Testis (tissue), 2 donors: Measurements from ENCODE around the gene NIN.

ENCODE experiments used
- POLR2A ChIP-seq: fragments of 450-650 bp; IDR thresholded peaks from one replicate; pipeline ENCODE4 v1.6.1; 2017; ENCODE audit warnings: antibody characterized with exemption, mild to moderate bottlenecking, moderate library complexity
- TF ChIP-seq, protein P1 (sequence below), 3 experiments: fragments of 450-650 bp in 2 of 3; fragments of 200-600 bp in 1 of 3; sonication (generic) in 1 of 3; IDR thresholded peaks; one replicate each; pipeline ENCODE4 v1.5.1; 2016 to 2019; ENCODE audit warnings: antibody characterized with exemption in 3 of 3, mild to moderate bottlenecking in 2 of 3, moderate library complexity in 1 of 3

DNA sequence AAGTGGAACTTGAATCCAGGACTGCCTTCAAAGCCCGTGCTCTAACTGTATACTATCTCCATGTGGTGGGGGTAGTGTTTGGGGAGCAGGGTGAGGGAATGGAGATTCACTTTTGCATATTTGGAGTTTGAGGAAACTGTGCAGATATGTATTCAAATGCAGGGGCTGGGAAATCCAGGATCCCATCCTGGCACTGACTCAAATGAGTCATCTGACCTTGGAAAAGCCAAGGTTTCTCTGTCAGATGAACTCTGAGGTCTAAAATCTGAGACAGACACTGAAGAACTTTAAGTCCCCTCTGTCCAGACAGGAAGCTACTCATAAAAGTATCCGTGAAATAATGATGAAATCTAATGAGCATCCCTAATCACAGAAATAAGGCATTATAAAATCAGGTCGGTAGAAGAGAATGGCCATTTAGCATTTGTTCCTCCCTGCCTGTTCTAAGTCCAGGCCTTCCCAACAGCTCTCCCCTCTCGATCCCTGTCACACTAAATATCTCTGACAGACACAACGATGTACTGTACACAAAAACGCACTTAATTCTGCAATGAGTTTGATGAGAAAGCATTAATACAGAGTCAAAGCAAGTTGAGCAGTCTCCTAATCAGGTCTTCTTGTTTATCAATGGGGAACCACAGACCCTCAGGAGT lies 14.4 kb downstream of the NIN start:
- TF ChIP-seq, protein P1, sequence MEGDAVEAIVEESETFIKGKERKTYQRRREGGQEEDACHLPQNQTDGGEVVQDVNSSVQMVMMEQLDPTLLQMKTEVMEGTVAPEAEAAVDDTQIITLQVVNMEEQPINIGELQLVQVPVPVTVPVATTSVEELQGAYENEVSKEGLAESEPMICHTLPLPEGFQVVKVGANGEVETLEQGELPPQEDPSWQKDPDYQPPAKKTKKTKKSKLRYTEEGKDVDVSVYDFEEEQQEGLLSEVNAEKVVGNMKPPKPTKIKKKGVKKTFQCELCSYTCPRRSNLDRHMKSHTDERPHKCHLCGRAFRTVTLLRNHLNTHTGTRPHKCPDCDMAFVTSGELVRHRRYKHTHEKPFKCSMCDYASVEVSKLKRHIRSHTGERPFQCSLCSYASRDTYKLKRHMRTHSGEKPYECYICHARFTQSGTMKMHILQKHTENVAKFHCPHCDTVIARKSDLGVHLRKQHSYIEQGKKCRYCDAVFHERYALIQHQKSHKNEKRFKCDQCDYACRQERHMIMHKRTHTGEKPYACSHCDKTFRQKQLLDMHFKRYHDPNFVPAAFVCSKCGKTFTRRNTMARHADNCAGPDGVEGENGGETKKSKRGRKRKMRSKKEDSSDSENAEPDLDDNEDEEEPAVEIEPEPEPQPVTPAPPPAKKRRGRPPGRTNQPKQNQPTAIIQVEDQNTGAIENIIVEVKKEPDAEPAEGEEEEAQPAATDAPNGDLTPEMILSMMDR (IDR thresholded peaks at IDR 0.05) = no peak
- no peak for TF ChIP-seq POLR2A
